ENCODE measurements around the gene THRB.

The THRB gene

DNA sequence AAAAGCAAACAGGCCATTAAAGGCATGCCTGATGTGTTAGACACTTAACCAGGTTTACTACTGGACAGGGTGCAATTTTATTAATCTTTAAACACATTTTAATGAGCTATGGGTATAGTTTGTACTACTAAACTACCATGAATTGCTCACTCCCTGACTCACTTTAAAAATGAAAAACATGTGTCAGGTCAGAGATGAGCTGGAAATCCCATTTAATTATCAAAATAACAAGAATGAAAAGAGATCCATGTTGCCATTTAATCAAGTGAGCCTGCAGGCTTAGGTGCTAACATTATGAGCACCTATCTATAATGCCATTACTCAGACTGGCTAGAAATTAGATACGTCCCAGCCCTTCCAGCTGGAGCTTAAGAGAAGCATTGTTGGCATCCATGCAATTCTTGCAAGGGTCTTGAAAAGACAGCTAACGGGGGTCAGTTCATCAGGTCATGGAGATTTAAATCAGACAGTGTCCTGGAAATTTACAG lies 224.4 kb downstream of the THRB start:
- no peaks in the 10 kb centered on the region for H4K20me1 ChIP-seq (ENCODE audit: insufficient read depth, low read length, poor library complexity, severe bottlenecking)
- H3K9me3 ChIP-seq (ENCODE audit: insufficient read depth, low read depth, low read length) = no peaks in the 10 kb centered on the region
- H3K4me2 ChIP-seq (ENCODE audit: low read depth, low read length, poor library complexity, severe bottlenecking) = no peak overlapping the region
- H3K4me3 ChIP-seq (ENCODE audit: low read length, poor library complexity, severe bottlenecking) = no peak overlapping the region
- no peaks in the 10 kb centered on the region for H3K36me3 ChIP-seq (ENCODE audit: insufficient read depth, low read length)
- H3K27me3 ChIP-seq (ENCODE audit: insufficient read depth, low read length, poor library complexity, severe bottlenecking) = no peaks in the 10 kb centered on the region
- no peaks in the 10 kb centered on the region for H3K4me1 ChIP-seq (ENCODE audit: insufficient read depth, low read length, poor library complexity, severe bottlenecking)
- no peak overlapping the region for H2AFZ ChIP-seq (ENCODE audit: low read length)
- TF ChIP-seq, protein P1, sequence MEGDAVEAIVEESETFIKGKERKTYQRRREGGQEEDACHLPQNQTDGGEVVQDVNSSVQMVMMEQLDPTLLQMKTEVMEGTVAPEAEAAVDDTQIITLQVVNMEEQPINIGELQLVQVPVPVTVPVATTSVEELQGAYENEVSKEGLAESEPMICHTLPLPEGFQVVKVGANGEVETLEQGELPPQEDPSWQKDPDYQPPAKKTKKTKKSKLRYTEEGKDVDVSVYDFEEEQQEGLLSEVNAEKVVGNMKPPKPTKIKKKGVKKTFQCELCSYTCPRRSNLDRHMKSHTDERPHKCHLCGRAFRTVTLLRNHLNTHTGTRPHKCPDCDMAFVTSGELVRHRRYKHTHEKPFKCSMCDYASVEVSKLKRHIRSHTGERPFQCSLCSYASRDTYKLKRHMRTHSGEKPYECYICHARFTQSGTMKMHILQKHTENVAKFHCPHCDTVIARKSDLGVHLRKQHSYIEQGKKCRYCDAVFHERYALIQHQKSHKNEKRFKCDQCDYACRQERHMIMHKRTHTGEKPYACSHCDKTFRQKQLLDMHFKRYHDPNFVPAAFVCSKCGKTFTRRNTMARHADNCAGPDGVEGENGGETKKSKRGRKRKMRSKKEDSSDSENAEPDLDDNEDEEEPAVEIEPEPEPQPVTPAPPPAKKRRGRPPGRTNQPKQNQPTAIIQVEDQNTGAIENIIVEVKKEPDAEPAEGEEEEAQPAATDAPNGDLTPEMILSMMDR (conservative IDR thresholded peaks at IDR 0.05; ENCODE audit: low read length) = no peak
- no peak for TF ChIP-seq EZH2phosphoT487 (IDR thresholded peaks at IDR 0.05; ENCODE audit: borderline replicate concordance)
- H3K9ac ChIP-seq (ENCODE audit: low read depth, low read length, poor library complexity, severe bottlenecking) = no peak overlapping the region
- H3F3A ChIP-seq (ENCODE audit: low read depth) = no peaks in the 10 kb centered on the region
- no peaks in the 10 kb centered on the region for H3K79me2 ChIP-seq (ENCODE audit: insufficient read depth, low read length)
- no peaks in the 10 kb centered on the region for H3K9me2 ChIP-seq (replicated peaks; ENCODE audit: low read depth, low read length)

DNA sequence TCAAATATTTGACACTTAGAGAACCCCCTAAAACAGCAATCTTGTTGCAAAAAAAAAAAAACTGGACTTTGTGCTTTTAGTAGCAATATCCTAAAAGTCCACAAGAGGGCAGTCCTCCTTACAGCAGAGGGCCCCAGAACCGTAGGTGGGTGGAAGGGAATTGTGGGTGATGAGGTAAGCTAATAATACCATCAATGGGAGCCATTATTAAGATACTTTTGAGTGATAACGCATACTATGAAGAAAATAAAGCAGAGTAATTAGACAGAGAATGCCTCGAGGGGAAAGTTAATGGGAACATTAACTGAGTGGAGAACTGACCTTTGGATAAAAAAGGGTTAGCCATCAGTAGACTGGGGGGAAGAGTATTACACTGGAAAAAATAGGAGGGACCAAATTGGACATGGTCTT lies 229.9 kb downstream of the THRB start:
- Histone ChIP-seq H3K9ac (ENCODE audit: low read depth, low read length, poor library complexity, severe bottlenecking) (no peak overlapping the region), H3K9me3 (ENCODE audit: insufficient read depth, low read depth, low read length) (no peaks in the 10 kb centered on the region), H3K79me2 (ENCODE audit: insufficient read depth, low read length) (no peaks in the 10 kb centered on the region), H3K4me3 (ENCODE audit: low read length, poor library complexity, severe bottlenecking) (no peak overlapping the region), H3F3A (ENCODE audit: low read depth) (no peaks in the 10 kb centered on the region), H3K9me2 (replicated peaks; ENCODE audit: low read depth, low read length) (no peaks in the 10 kb centered on the region), H3K27me3 (ENCODE audit: insufficient read depth, low read length, poor library complexity, severe bottlenecking) (no peaks in the 10 kb centered on the region), H3K4me2 (ENCODE audit: low read depth, low read length, poor library complexity, severe bottlenecking) (no peak overlapping the region), H3K36me3 (ENCODE audit: insufficient read depth, low read length) (no peaks in the 10 kb centered on the region), H2AFZ (ENCODE audit: low read length) (no peak overlapping the region), H4K20me1 (ENCODE audit: insufficient read depth, low read length, poor library complexity, severe bottlenecking) (no peaks in the 10 kb centered on the region), H3K4me1 (ENCODE audit: insufficient read depth, low read length, poor library complexity, severe bottlenecking) (no peaks in the 10 kb centered on the region)
- no peak for TF ChIP-seq EZH2phosphoT487 (IDR thresholded peaks at IDR 0.05; ENCODE audit: borderline replicate concordance)
- TF ChIP-seq, protein P1 (conservative IDR thresholded peaks at IDR 0.05; ENCODE audit: low read length) = peak; percentile 88

DNA sequence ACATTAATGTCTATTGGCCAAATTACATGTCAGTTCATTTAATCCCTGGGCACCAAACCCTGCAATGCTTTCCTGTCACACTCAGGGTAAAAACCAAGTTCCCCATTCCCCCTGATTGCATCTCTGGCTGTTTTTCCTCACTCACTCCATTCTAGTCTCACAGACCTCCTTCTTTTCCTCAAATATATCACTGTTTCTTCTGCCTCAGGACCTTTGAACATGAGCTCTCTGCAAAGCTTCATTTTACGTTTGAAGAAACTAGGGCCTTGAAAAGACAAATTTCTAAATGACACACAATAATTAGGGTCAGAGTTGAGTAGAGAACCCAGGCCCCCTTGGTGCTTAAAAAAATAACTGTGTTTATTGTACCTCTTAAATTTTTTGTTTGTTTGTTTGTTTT lies 230.6 kb downstream of the THRB start:
- Histone ChIP-seq H4K20me1 (ENCODE audit: insufficient read depth, low read length, poor library complexity, severe bottlenecking) (no peaks in the 10 kb centered on the region), H3K27me3 (ENCODE audit: insufficient read depth, low read length, poor library complexity, severe bottlenecking) (no peaks in the 10 kb centered on the region), H3K9ac (ENCODE audit: low read depth, low read length, poor library complexity, severe bottlenecking) (no peak overlapping the region), H3F3A (ENCODE audit: low read depth) (no peaks in the 10 kb centered on the region), H3K4me3 (ENCODE audit: low read length, poor library complexity, severe bottlenecking) (no peak overlapping the region), H2AFZ (ENCODE audit: low read length) (no peak overlapping the region), H3K36me3 (ENCODE audit: insufficient read depth, low read length) (no peaks in the 10 kb centered on the region), H3K9me2 (replicated peaks; ENCODE audit: low read depth, low read length) (no peaks in the 10 kb centered on the region), H3K79me2 (ENCODE audit: insufficient read depth, low read length) (no peaks in the 10 kb centered on the region), H3K9me3 (ENCODE audit: insufficient read depth, low read depth, low read length) (no peaks in the 10 kb centered on the region), H3K4me2 (ENCODE audit: low read depth, low read length, poor library complexity, severe bottlenecking) (no peak overlapping the region), H3K4me1 (ENCODE audit: insufficient read depth, low read length, poor library complexity, severe bottlenecking) (no peaks in the 10 kb centered on the region)
- TF ChIP-seq, protein P1 (conservative IDR thresholded peaks at IDR 0.05; ENCODE audit: low read length) = no peak
- no peak for TF ChIP-seq EZH2phosphoT487 (IDR thresholded peaks at IDR 0.05; ENCODE audit: borderline replicate concordance)

Data from Loucy (cell line).